CD14-positive monocyte (primary cell): Measurements from ENCODE around the gene CDH18. TPM values are rescaled to one million over a fixed set of nuclear protein-coding genes. Genes with fewer than 3 reads are reported as not detected.

Source experiments
- DNase-seq, 3 donors: peaks; one replicate each; pipeline ENCODE4 v3.0.0-alpha.2; 2011 to 2022
- H2AFZ ChIP-seq: 2 replicates; pipeline ENCODE4 v1.6.0; 2012; ENCODE audit warnings: mild to moderate bottlenecking, low read depth, low read length, inconsistent platforms; ENCODE audit not compliant: insufficient read depth, poor library complexity, severe bottlenecking
- H3K27ac ChIP-seq, 2 donors: 1 replicate in 1 of 2; 2 replicates in 1 of 2; pipeline ENCODE4 v1.5.1; 2012 to 2013; ENCODE audit warnings: low read length in 2 of 2, control low read depth in 1 of 2, inconsistent platforms in 1 of 2, low read depth in 1 of 2, mild to moderate bottlenecking in 1 of 2
- H3K27me3 ChIP-seq, 2 donors: one replicate each; pipeline versions ENCODE4 v1.6.0 to v1.6.1; 2011 to 2013; ENCODE audit warnings: low read length in 2 of 2; ENCODE audit not compliant: control insufficient read depth in 2 of 2, insufficient read depth in 2 of 2
- H3K36me3 ChIP-seq, 2 donors: replicated peaks in 1 of 2; 1 replicate in 1 of 2; 2 replicates in 1 of 2; pipeline versions ENCODE4 v1.5.1 to v1.6.1; 2012 to 2013; ENCODE audit warnings: low read length in 2 of 2, control low read depth in 1 of 2, inconsistent platforms in 1 of 2, mild to moderate bottlenecking in 1 of 2; ENCODE audit not compliant: insufficient read depth in 2 of 2, control insufficient read depth in 1 of 2
- H3K4me1 ChIP-seq, 2 donors: 1 replicate in 1 of 2; 2 replicates in 1 of 2; pipeline versions ENCODE4 v1.5.1 to v1.6.1; 2012 to 2013; ENCODE audit warnings: low read length in 2 of 2, control low read depth in 1 of 2, inconsistent platforms in 1 of 2, mild to moderate bottlenecking in 1 of 2, moderate library complexity in 1 of 2; ENCODE audit not compliant: insufficient read depth in 2 of 2, control insufficient read depth in 1 of 2
- H3K4me2 ChIP-seq: replicated peaks from 2 replicates; pipeline ENCODE3; 2012; ENCODE audit warnings: low read length, moderate library complexity, mild to moderate bottlenecking; ENCODE audit not compliant: poor library complexity, severe bottlenecking; ENCODE audit errors: extremely low read depth
- H3K4me3 ChIP-seq, 3 experiments: fragments of 200-600 bp in 1 of 3; sonication (generic) in 1 of 3; replicated peaks in 1 of 3; 1 replicate in 2 of 3; 2 replicates in 1 of 3; pipeline ENCODE4 v1.5.1; 2011 to 2013; ENCODE audit warnings: low read length in 3 of 3, mild to moderate bottlenecking in 3 of 3, control low read depth in 2 of 3, low read depth in 2 of 3, inconsistent platforms in 1 of 3, moderate library complexity in 1 of 3
- H3K79me2 ChIP-seq: 2 replicates; pipeline ENCODE4 v1.6.0; 2012; ENCODE audit warnings: mild to moderate bottlenecking, control low read depth, inconsistent platforms, low read length, moderate library complexity; ENCODE audit not compliant: insufficient read depth
- H3K9ac ChIP-seq: 2 replicates; pipeline ENCODE4 v1.6.0; 2017; ENCODE audit warnings: low read length, mild to moderate bottlenecking; ENCODE audit not compliant: insufficient read depth, poor library complexity, severe bottlenecking
- H3K9me3 ChIP-seq, 2 donors: replicated peaks in 1 of 2; 1 replicate in 1 of 2; 2 replicates in 1 of 2; pipeline versions ENCODE4 v1.5.1 to v1.6.1; 2012 to 2013; ENCODE audit warnings: low read length in 2 of 2, control low read depth in 1 of 2; ENCODE audit not compliant: control insufficient read depth in 1 of 2, insufficient read depth in 1 of 2
- H4K20me1 ChIP-seq: 2 replicates; pipeline ENCODE4 v1.6.0; 2012; ENCODE audit warnings: mild to moderate bottlenecking, low read length, control low read depth, moderate library complexity; ENCODE audit not compliant: insufficient read depth
- H3K27ac Mint-ChIP-seq, 7 donors: one replicate each; pipeline ENCODE4 v1.8.0; 2020; ENCODE audit warnings: mild to moderate bottlenecking in 7 of 7, mixed read lengths in 7 of 7, moderate library complexity in 6 of 7, inconsistent platforms in 2 of 7
- H3K27me3 Mint-ChIP-seq, 3 donors: one replicate each; pipeline ENCODE4 v1.8.0; 2021 to 2022; ENCODE audit warnings: low read depth in 3 of 3, mild to moderate bottlenecking in 3 of 3, mixed read lengths in 3 of 3, moderate library complexity in 3 of 3, inconsistent platforms in 1 of 3
- H3K36me3 Mint-ChIP-seq, 2 donors: one replicate each; pipeline ENCODE4 v1.8.0; 2020; ENCODE audit warnings: mixed read lengths in 2 of 2, inconsistent platforms in 1 of 2, mild to moderate bottlenecking in 1 of 2
- H3K4me1 Mint-ChIP-seq: one replicate; pipeline ENCODE4 v1.8.0; 2020; ENCODE audit warnings: mild to moderate bottlenecking, mixed read lengths
- H3K4me3 Mint-ChIP-seq, 2 donors: one replicate each; pipeline ENCODE4 v1.8.0; 2020; ENCODE audit warnings: mild to moderate bottlenecking in 2 of 2, mixed read lengths in 2 of 2, moderate library complexity in 1 of 2
- H3K9me3 Mint-ChIP-seq, 7 donors: one replicate each; pipeline ENCODE4 v1.8.0; 2020 to 2022; ENCODE audit warnings: mixed read lengths in 7 of 7, mild to moderate bottlenecking in 6 of 7, moderate library complexity in 6 of 7, inconsistent platforms in 2 of 7
- CTCF ChIP-seq: fragments of 200-600 bp; IDR thresholded peaks from one replicate; pipeline ENCODE4 v1.8.0; 2022; ENCODE audit warnings: antibody characterized with exemption, mild to moderate bottlenecking
- WGBS: methylation state at CpG from one replicate; pipeline ENCODE4 v1.1.5; 2013; ENCODE audit warnings: missing lambda C conversion rate; ENCODE audit not compliant: insufficient coverage; 5-methylcytosine and 5-hydroxymethylcytosine counted together
- intact Hi-C, 2 donors: fragments of 100-400 bp; cut with micrococcal nuclease; formaldehyde crosslinking; loops; one replicate each; pipeline versions ENCODE4 v1.15.0 to v1.15.1; 2023
- polyA plus RNA-seq, 3 donors: library from polyadenylated mRNA; depleted of rRNA in 1 of 3; unstranded in 2 of 3; stranded (reverse) in 1 of 3; fragments of 300-500 nt in 2 of 3; fragments of >200 nt in 1 of 3; fragmentation: Illumina TruSeq in 2 of 3; gene quantifications; 1 replicate in 2 of 3; 2 replicates in 1 of 3; pipeline ENCODE4 v1.2.3, GENCODE V29; 2012 to 2021

Gene CDH18
- polyA plus RNA-seq, 3 donors = not detected

- TF ChIP-seq CTCF = no peak
- Mint-ChIP-seq H3K27ac (no peak overlapping the region), H3K36me3 (no peaks in the 10 kb centered on the region), H3K9me3 (peaks cover 0 to 3% (median 2%) of the 10 kb centered on the region in 7 donors), H3K4me3 (no peak overlapping the region), H3K4me1 (no peaks in the 10 kb centered on the region), H3K27me3 (no peaks in the 10 kb centered on the region)
- H3K9me3 ChIP-seq = peaks cover 0 to 2% of the 10 kb centered on the region in 2 donors
- no CpG with 5 or more reads among the region's 4 CpGs for WGBS
- H3K4me3 ChIP-seq = no peak overlapping the region
- no peaks in the 10 kb centered on the region for H3K36me3 ChIP-seq
- H3K27ac ChIP-seq = no peak overlapping the region
- no peak overlapping the region for H3K9ac ChIP-seq
- H3K79me2 ChIP-seq = no peaks in the 10 kb centered on the region
- DNase-seq = no peak
- intact Hi-C loops = no loop called here
- no peak overlapping the region for H2AFZ ChIP-seq
- H3K4me2 ChIP-seq = no peak overlapping the region
- no peaks in the 10 kb centered on the region for H3K4me1 ChIP-seq
- no peaks in the 10 kb centered on the region for H3K27me3 ChIP-seq
- no peaks in the 10 kb centered on the region for H4K20me1 ChIP-seq
These were observed 12.2 kb downstream of the CDH18 start for GRCh38 chr5:19975795-19976194.

GRCh38 chr5:19960451-19960850 lies 27.5 kb downstream of the CDH18 start:
- Histone ChIP-seq H3K4me2 (no peak overlapping the region), H3K79me2 (no peaks in the 10 kb centered on the region), H3K9me3 (peaks cover 0 to 7% of the 10 kb centered on the region in 2 donors), H3K4me1 (no peaks in the 10 kb centered on the region), H3K27me3 (no peaks in the 10 kb centered on the region), H3K27ac (no peak overlapping the region), H3K4me3 (no peak overlapping the region), H2AFZ (no peak overlapping the region), H3K36me3 (no peaks in the 10 kb centered on the region), H3K9ac (no peak overlapping the region), H4K20me1 (no peaks in the 10 kb centered on the region)
- Mint-ChIP-seq H3K4me1 (no peaks in the 10 kb centered on the region), H3K27me3 (peaks cover 0 to 1% (median 0%) of the 10 kb centered on the region in 3 donors), H3K4me3 (no peak overlapping the region), H3K27ac (no peak overlapping the region), H3K36me3 (no peaks in the 10 kb centered on the region), H3K9me3 (peaks cover 0 to 6% (median 3%) of the 10 kb centered on the region in 7 donors)
- no CpG with 5 or more reads among the region's 11 CpGs for WGBS
- intact Hi-C loops = no loop called here
- no peak for DNase-seq
- no peak for TF ChIP-seq CTCF
